Measurements from ENCODE around the gene IL10.
"Not testable (repeated sequence)": the region's sequence is repeated elsewhere in the genome, so short reads cannot be mapped to it uniquely, and the experiment has no call there.

Gene IL10

DNA sequence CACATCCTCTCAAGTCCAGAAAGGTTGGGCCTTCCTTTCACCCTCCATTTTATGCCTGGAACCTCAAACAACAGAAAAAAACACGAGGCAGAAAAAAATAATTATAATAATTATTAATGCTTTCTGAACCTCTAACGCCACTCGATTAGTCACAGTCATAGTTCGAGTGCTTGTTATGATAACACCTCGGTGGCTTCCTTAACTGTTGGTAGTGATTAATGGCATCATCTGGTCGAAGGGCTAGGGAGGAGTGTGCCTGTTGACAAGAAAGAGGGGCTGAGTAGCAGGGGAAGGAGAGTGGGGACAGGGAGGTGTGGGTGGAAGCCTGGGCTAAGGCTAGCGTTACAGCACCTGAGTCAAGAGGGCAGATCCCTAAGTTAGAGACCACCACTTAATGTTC is 21.3 kb upstream of the IL10 start:
- DNase-seq, result no peak

DNA sequence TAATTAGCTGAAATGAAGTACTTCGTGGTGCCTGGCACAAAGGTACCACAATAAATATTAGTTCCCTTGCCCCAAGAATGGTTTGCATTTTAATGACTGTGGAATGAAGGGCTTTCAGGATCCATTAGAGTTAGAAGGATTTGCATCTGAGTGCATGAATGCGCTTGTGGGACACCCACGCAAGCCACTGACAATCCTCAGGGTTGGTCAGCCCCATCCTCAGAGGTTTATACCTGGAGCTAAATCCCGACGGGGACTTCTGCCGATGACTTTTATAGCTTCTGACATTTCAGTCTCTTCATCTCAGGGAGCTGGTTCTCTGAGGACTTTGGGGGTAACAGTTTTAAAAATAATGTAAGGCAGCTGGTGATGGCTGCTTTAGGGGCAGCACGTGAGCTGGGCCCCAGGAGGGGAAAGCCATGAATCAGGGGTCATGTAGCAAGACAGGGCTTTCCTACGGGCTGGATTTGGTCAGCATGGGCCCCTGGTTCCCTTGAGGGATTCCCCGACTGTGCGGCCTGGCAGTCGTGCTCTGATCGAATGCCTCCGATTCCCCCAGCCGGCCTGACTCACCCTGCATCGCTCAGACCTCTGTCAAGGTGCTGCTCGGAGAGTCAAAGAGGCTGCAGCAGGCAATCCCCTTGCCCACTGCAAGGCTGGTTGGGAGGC is 20.8 kb upstream of the IL10 start:
- no peak for DNase-seq

DNA sequence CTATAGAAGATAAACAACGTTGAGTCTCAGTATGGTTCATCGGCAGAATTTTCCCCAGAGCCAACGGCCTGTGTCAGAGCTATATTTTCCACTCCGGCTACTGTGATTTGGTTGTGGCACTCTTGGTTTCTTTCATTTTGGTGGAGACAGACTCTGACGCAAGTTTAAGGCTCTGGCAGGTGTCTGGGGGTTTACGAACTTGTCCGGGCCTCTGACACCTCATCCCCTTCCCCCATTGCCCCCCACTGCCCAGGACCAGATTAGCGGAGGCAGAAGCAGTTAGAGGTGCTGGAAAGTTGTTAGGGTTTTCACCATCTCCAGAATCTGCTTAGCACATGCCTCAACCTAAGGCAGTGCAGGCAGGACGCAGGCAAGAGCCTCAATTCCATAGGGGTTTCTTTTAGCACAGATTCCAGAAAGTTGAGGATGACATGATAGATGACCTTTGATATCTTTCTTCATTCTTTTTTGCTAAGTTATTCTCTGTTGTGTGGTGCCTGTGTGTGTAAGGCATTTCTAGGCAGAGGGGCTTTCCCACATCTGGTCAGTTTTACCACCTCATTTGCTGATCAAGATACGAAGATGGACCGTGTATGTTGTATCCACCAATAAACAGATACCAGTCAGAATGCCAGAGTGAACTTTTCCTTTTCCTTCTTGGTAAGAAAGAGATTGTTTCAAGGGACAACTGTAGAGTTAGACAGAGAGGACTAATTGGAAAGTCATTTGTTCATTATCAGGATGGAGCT is 18.4 kb upstream of the IL10 start:
- no peak for DNase-seq

DNA sequence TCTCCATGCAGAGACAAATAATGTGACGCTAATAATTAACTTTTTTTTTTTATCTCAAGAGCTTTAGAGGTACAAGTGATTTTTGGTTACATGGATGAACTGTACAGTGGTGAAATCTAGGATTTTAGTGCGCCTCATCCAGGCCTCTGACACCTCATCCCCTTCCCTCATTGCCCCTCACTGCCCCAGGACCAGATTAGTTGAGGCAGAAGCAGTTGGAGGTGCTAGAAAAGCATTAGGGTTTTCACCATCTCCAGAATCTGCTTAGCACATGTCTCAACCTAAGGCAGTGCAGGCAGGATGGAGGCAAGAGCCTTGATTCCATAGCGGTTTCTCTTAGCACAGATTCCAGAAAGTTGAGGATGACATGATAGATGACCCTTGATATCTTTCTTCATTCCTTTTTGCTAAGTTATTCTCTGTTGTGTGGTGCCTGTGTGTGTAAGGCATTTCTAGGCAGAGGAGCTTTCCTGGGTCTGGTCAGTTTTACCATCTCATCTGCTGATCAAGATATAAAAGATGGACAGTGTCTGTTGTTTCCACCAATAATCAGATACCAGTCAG is 16.3 kb upstream of the IL10 start:
- no peak for DNase-seq

DNA sequence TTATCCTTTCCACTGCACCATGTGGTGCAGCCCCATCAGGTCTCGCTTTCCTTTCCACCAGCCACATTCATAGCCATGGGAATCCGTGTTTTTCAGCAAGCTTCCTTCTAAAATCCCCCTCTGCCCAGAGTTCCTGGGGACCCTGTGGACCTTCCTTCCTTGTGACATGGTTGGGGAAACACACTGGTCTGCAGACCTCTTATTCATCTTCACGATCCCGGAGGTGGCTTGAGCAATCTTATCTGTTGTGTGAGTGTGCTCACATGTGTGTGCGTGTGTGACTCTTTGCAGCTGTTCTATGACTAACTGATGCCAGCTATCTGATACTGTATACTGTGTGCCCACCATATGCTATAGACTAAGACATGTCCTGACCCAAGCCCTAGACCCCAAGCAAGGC is 15.6 kb upstream of the IL10 start:
- no peak for DNase-seq

DNA sequence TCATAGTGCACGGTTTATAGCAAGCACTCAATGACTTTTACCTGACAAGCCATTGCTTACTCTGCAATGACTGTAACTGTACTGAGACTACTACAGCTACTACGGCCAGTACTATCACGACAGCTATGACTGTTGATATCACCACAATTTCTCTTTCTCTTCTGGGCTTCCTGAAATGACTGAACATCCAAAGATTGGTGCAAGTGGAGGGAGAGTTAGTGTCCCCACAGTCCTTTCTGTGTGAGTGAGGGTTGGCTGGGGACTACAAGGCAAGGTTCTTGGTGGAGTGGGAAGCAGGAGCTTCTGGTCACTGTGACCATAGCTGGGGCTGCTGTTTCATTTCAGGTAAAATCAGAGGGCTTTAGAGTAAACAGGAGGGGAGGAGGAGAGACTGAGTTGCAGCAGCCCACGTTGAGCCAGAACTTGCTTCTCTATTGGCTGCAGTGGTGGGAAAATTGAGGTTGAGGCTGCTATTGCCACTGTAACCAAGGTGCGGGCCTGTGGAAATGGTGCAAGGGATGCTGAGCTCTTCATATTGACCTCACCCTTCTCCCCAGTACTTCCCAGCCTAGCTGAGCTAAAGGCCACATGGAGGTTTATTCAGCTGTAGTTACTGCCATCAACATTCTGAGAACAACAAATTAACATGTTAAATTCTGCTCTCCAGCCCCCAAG is 14.1 kb upstream of the IL10 start:
- DNase-seq, result peak in 1 of 5 experiments; percentile 82

DNA sequence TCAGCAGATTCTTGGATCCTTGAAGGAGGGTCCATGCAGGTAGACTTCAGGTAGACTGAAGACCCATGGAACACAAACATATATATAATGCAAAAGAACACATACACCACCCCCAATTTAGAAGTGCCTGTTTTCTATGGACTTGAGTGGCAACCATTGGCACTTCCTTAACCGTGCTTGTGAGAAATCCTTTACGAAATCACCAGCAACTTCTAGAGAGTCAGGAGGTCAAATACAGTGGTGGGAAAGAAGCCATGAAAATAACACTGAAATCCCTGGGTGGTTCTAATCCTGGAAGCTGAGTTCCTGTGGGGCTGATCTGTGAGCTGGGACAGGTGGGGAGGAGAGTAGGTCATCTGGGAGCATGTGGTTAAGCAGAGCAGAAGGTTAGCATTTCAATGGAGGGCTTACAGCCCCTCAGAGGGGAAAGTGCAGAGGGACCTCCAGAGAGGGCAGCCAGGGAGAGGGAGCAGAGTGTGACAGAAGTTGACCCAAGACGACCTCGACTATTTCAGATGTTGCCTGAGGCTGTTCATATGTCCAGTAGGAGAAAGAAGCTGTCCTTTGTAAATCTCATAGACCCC is 13.0 kb upstream of the IL10 start:
- DNase-seq, result no peak

DNA sequence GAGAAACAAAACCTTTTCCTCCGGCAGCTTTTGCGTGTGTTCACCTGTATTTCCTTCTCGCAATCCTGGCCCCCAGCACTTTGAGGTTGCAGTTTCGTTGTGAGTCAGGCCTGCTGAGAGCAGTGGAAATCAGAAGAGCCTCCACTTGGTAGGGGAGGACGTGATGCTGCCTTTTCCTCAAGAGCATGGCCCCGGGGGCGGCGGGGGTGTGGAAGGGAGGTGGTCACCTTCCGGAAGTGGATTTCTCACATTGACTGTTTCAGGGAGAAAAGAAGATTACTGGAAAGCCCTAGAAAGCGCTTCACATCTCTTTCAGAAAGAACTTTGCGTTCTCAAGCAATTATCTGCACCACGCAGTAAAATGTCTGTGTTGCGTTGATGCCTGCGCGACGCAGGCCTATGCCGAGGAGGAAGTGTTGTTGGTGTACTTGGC is 12.2 kb upstream of the IL10 start:
- DNase-seq, result peak in 4 of 5 experiments; percentile 33 to 99 (median 68)

DNA sequence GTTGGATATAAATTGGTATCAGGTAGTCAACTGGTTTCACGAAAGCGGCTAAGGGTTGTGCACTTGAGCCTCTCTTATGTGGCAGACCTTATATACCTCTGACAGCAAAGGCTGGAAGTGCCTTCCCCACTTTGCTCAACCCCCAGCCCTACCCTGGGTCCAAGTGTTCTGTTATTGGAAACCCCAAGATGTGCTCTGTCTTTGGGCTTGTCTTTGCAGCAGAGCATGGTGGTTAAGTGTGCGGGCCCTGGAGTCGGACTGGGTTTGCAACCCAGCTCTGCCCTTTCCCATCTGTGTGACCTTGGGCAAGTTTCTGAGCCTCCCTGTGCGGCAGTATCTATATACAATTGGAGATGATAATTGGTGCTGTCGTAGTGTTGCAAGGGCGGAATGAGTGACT is 11.2 kb upstream of the IL10 start:
- no peak for DNase-seq

DNA sequence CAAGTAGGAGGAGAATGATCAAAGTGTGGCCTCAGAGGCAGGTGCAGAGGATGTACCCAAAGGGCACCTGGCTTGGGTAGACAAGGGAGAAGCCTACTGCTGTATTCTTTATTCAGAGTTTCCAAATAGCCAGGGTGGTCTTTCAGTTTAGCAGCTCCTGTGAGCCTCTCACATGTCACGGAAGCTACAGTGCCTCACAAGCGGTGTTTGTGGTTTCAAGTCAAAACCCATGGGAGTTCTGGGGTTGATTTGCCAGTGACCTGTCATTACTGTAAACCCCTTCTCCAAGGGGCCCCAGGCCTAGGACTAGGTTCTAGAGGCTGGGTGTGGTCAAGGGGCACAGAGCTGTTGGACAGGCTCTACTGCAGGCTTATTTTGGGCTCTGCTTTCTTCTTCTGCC is 10.2 kb upstream of the IL10 start:
- peak in 1 of 5 experiments; percentile 47 for DNase-seq

DNA sequence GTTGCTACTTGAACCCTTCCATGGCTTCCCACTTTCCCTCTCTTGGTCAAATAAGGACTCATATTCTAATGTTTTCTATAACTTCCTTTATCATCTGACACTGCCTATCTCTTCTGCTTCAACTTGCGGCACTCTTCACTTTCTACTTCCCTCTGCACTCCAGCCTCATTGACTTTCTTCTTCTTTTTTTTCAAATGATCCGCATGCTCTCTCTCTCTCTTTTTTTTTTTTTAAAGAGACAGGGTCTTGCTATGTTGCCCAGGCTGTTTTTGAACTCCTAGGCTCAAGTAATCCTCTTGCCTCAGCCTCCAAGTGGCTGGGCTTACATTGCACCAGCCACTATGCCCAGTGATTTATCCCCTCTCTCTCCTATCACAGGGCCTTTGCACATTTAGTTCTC is 7.3 kb upstream of the IL10 start:
- no peak for DNase-seq

DNA sequence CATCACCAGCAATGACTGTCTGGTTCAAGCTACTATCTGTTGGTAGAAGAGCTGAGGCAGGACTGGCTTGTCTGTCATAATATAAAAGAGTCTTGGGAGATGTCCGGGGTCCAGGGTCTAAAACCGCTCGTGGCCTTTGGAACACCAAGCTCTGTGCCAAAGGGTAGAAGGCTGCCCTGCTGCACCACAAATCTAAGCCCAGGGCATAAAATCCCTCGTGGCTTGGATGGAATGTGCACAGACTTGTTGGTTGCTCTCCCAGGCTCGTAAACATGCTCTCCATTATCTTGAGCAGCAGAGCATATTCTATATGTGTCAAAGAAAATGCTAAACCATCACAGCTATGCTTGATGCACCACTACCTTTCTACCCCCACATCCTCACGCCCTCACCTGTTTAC is 6.6 kb upstream of the IL10 start:
- not testable (repeated sequence) for DNase-seq

DNA sequence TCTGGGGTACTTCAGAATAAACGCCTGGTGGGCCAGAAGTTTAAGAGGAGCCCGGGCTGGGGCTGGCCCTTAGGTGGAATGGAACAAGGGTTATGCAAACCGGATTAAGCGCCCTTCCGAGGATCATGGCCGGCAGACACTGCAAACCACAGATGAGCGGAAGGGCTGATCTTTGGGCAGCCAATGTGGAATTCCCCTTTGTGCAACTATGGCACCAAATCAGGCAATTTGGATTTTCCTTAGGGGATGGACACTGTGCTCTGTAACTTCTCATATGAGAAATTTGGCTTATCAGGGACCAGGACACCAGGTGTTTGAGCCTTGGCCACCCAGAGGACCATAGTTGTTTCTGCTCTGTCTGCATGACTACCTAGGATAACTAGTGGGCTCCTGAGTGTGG is 5.7 kb upstream of the IL10 start:
- DNase-seq, result no peak

DNA sequence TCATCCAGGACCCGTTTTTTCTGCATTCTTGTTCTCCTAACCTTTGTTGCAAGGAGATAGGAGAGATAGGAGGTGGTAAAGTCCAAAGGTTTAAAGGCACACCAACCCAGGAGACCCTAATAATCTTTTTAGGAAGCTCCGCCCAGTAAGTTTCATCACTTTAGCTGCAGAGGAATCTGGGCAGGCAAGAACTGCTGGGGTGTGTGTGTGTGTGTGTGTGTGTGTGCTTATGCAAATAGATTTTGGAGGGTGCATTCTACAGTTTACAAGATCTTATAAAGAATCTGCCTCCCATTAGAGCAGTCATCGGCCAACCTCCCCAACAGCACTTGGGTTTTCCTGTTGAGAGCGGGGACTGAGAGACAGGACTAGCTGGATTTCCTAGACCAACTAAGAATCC is 3.9 kb upstream of the IL10 start:
- peak in 1 of 5 experiments; percentile 31 for DNase-seq

DNA sequence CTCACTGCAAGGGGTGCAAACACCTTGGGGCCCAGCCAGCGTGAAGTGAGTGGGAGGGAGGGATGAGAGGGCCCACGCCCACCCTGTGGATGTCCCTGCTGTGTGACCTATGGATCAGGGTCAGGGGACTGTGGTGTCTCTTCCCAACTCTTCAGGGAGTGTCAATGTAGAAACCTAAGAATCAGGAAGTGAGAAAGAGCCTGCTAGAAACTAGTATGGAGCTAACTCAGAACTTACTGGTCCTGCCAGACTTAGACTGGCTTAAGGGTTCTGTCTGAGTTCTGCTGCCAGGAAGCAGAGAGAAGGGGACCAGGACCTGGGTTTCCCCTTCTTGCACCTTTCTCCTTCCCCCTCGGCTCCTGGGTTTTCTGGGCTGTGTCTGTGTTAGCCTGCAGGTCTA is 1.8 kb upstream of the IL10 start:
- no peak for DNase-seq

DNA sequence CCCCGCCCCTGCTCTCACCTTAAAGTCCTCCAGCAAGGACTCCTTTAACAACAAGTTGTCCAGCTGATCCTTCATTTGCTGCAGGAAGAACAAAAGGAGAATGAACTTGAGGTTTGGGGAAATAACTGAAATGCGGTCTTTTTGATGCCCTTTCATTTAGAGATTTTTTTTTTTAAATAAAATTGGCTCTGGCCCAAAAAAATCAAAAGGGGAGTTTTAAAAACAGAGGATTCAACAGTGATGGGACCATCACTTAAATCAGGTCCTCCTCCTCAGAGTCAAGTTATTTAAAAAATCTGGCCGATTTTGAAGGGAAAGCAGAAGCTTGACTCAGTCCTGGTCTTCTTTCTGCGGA is 979 bp downstream of the IL10 start:
- DNase-seq, result no peak

DNA sequence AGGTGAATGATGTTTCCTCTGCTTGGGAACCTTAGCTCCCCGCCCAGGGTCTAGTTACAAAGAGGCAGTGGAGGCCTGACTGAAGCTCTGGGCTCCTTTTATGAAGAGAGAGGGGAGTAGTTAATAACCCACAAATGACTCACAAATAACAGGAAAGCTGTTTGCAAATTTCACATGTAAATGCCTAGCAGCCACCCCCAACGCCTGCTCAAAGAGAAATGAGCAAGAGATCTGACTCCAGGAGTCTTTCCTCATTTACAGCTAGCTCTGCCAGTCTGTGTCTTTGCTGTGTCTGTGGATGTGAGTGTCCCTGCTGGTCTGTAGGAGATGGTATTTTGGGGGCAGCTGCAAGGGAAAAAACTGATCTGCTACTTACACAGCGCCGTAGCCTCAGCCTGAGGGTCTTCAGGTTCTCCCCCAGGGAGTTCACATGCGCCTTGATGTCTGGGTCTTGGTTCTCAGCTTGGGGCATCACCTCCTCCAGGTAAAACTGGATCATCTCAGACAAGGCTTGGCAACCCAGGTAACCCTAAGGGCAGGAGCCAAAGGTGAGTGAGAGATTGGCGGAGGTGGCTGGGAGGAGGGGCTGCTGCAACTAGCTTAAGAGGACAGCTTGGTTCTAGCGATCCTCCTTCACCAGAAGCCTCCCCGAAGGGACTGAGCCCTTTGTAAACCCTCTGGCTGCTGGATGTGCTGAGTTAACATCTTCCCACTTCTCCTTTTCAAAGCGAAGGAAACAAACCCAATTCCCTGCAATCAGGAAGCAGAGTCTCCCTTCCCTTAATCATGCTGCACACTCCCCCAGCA is 1.6 kb downstream of the IL10 start, which contains the start of gene IL19:
Gene IL19, plus strand, starts transcription at position 243 of the 807 bp plus-strand sequence. CDS start 65,890 bp downstream, outside the sequence.
- DNase-seq, result no peak

DNA sequence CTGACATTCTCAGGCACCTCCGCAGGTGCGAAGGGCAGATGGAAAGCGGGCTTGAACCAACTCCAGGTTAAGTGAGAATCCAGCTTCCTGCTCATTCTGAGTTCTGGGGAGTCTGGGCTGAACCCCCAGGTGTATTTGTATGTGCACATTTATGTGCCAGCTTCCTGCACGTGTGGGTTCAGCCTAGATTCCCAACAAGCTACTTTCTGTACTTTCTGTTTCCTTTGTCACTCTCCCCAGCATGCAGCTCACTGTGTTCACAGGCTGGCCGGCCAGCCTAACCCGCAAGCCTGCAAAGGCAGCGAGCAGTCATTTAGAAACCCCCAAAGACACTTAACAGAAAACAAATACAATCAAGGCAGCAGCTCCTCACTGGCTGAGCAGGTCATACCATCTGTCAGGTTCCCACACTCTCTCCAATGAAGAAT is 3.0 kb downstream of the IL10 start:
- DNase-seq, result peak in 3 of 5 experiments; percentile 21 to 98 (median 59)

DNA sequence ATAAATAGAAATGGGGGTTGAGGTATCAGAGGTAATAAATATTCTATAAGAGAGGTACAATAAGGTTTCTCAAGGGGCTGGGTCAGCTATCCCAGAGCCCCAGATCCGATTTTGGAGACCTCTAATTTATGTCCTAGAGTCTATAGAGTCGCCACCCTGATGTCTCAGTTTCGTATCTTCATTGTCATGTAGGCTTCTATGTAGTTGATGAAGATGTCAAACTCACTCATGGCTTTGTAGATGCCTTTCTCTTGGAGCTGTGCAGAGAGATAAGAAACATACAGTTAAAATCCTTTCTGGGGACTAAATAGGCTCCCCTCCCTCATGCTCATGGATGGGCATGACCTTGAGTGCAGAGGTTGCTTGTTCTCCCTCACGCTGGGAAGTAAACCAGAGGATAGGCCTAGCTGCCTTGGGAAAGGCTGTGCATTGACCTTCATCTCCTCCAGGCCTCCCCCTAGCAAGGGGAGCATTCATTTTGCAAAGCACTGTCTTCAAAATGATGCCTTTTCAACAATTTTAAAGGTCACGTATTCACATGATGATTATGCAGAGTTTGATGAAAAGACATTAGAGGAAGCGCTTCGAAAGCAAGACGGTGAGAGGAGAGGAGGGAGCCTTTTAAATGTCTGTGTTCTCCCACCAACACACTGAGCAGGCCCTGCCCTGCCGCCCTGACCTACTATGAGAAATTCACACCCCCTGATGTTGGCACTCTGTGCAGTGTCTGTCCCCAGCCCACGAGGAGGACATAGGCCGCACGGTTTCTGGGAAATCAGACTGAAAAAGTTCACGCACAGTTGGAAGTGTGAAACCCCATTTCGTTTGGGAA is 3.6 kb downstream of the IL10 start:
- no peak for DNase-seq

DNA sequence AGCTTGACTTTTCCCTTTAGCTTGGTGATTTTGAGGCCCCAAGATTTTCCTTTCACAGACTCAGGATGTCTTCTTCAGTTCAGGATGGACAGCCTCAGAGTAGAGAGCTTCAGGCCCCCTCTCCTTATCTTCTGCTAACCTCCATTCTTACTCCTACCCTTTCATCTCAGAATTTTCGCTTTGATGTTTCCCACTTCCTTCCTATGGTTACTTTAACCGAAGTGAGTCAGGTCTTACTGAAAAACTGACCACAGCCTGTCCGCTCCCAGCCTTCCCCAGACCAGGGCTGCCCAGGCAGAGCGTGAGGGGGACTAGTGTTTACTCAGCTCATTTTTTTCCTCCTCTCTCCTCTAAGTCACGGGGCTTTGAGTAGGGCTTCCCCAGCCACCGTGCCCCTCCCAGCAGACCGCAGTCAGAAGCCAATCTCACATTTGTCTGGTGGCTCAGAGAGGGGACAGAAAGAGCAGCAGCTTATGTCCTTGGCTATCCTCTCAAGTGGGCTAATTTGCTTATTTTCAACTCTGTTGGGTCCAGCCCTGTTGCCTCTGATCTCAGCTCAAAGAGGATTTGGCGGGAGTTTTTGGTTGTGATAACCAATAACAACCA is 5.9 kb downstream of the IL10 start:
- DNase-seq, result peak; percentile 16 to 88 (median 46)

DNA sequence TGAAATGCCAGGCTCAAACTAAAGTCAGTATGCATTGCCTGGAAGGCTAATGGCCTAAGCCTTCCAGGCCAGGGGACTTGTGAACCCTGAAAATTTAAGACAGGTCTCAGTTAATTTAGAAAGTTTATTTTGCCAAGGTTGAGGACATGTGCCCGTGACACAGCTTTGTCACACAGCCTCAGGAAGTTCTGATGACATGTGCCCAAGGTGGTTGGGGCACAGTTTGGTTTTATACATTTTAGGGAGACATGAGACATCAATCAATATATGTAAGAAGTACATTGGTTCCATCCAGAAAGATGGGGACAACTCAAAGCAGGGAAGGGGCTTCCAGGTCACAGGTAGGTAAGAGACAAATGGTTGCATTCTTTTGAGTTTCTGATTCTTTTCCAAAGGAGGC is 6.5 kb downstream of the IL10 start:
- peak in 1 of 5 experiments; percentile 35 for DNase-seq

All from T-helper 2 cell (primary cell).